Measurements from ENCODE around the gene TBC1D20. TPM values are rescaled to one million over a fixed set of nuclear protein-coding genes. Genes with fewer than 3 reads are reported as not detected.
A peak's percentile ranks its signal among the peaks of the same experiment; 100 is the strongest.

Gene TBC1D20
- total RNA-seq, 2 experiments from 2014 or later = 22.2 to 23.8 TPM

GRCh38 chr20:438571-439469, 23.5 kb downstream of the TBC1D20 start:
- peaks cover 83% of the 10 kb centered on the region for H3K36me3 Mint-ChIP-seq (ENCODE audit: low read depth)
- TF ChIP-seq CTCF (IDR thresholded peaks at IDR 0.05) = no peak
- intact Hi-C loops (cut with micrococcal nuclease) = no loop called here
- DNase-seq (peak; percentile 74), ATAC-seq (peak; percentile 72)
- peaks cover 65% of the 10 kb centered on the region for H3K4me1 Mint-ChIP-seq (ENCODE audit: low read depth)
- CTCF ChIA-PET = interaction anchor here (1.0 to 1.9 kb wide), 6 partner anchors 11 to 61 kb away, joined by 3 to 5 read pairs (median 3); no protein-coding TSS in a partner anchor
- H3K27ac Mint-ChIP-seq = peak overlapping the region; percentile 89
- POLR2A ChIA-PET = interaction anchor here (0.8 to 2.3 kb wide), 7 partner anchors 11 to 81 kb away, joined by 3 to 8 read pairs (median 4); partner anchors contain the start of gene TRIB3
- no peaks in the 10 kb centered on the region for H3K27me3 Mint-ChIP-seq
- H3K4me3 Mint-ChIP-seq = peak overlapping the region; percentile 54
- no peaks in the 10 kb centered on the region for H3K9me3 Mint-ChIP-seq

DNA sequence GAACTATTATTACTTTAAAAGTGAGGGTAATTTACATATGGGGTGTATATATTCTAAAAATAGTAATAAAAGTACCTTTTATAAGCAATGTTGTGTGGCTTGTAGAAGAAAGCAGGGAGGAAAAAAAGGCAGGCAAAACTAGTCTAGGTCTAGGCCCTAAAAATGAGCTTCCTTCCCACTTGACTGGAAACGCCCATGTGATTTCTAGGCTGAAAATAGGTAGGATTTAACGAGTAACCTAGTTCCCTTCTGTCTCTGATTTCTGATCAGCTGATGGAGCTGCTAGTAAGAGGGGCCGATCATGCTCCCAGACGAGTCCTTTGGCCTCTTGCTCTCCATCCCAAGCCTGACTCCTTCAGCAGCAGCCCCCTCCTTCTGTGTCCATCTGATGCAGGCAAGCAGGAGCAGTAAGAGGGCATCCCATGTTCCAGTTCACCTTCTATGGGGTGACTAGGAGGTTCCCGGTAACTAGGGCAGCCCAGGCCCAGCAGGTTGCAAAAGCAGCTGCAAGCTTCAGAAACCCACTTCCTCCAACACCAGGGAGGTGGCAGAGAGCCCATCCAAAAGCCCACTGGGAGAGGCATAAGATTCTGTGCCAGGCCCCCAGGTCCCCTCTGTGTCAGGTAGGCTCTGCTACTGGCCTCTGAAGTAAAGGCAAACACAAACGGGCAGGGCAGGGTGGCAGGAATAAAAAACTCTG, 24.4 kb downstream of the TBC1D20 start:
- ATAC-seq (no peak), DNase-seq (no peak)
- Mint-ChIP-seq H3K27ac (peak overlapping the region; percentile 89), H3K9me3 (no peaks in the 10 kb centered on the region), H3K27me3 (no peaks in the 10 kb centered on the region), H3K4me3 (peak overlapping the region; percentile 54), H3K36me3 (ENCODE audit: low read depth) (peaks cover 86% of the 10 kb centered on the region), H3K4me1 (ENCODE audit: low read depth) (peaks cover 73% of the 10 kb centered on the region)
- ChIA-PET POLR2A (interaction anchor here (0.8 to 2.3 kb wide), 9 partner anchors 10 to 106 kb away, joined by 3 to 8 read pairs (median 3); partner anchors contain the start of gene CSNK2A1), CTCF (interaction anchor here (0.7 to 2.2 kb wide), 9 partner anchors 8 to 101 kb away, joined by 3 to 6 read pairs (median 3); no protein-coding TSS in a partner anchor)
- intact Hi-C loops (cut with micrococcal nuclease) = no loop called here
- no peak for TF ChIP-seq CTCF (IDR thresholded peaks at IDR 0.05)

- Mint-ChIP-seq H3K4me1 (ENCODE audit: low read depth) (peaks cover 87% of the 10 kb centered on the region), H3K9me3 (no peaks in the 10 kb centered on the region), H3K27me3 (no peaks in the 10 kb centered on the region), H3K27ac (no peak overlapping the region), H3K4me3 (no peak overlapping the region), H3K36me3 (ENCODE audit: low read depth) (peaks cover 83% of the 10 kb centered on the region)
- intact Hi-C loops (cut with micrococcal nuclease) = no loop called here
- ATAC-seq = no peak
- CTCF ChIA-PET = interaction anchor here (0.9 to 2.2 kb wide), 3 partner anchors 9 to 82 kb away, joined by 3 to 6 read pairs (median 5); no protein-coding TSS in a partner anchor
- POLR2A ChIA-PET = interaction anchor here (1.1 to 1.6 kb wide), 3 partner anchors 9 to 107 kb away, joined by 3 to 4 read pairs (median 3); partner anchors contain the start of gene CSNK2A1
- no peak for DNase-seq
- TF ChIP-seq CTCF (IDR thresholded peaks at IDR 0.05) = no peak
Measured at GRCh38 chr20:436476-436875, 25.9 kb downstream of the TBC1D20 start.

DNA sequence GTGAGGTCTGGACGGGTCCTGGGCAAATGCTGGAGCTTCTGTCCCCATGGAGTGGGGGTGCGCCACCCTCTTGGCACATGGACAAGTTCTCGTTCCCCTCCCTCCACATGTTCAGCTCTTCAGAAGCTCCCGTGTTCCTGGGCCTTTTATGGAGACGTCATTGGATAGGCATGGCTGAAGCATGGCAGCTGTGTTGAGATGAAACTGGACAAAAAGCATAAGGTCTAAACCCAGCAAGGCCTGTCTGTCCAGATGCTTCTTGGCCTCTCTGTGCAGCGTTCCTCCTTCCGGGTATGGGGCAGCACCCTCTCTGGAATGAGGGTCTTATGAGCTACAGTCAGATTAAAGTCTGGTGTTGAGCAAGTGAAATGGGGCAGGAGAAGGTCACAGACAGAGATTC, 26.8 kb downstream of the TBC1D20 start:
- no peak for TF ChIP-seq CTCF (IDR thresholded peaks at IDR 0.05)
- ChIA-PET POLR2A (interaction anchor here (0.8 to 1.3 kb wide), 3 partner anchors 10 to 105 kb away, joined by 3 read pairs; no protein-coding TSS in a partner anchor), CTCF (no interaction called here)
- Mint-ChIP-seq H3K27me3 (no peaks in the 10 kb centered on the region), H3K27ac (no peak overlapping the region), H3K9me3 (no peaks in the 10 kb centered on the region), H3K36me3 (ENCODE audit: low read depth) (peaks cover 84% of the 10 kb centered on the region), H3K4me3 (no peak overlapping the region), H3K4me1 (ENCODE audit: low read depth) (peaks cover 93% of the 10 kb centered on the region)
- no peak for DNase-seq
- ATAC-seq = no peak
- intact Hi-C loops (cut with micrococcal nuclease) = no loop called here
